HepG2 (cell line): ENCODE measurements around the gene USP30. TPM values are rescaled to one million over a fixed set of nuclear protein-coding genes. Genes with fewer than 3 reads are reported as not detected.
A peak's percentile ranks its signal among the peaks of the same experiment; 100 is the strongest.

Experiments
- CBX5 ChIP-seq: sonication (generic); formaldehyde crosslinking; IDR thresholded peaks from 2 replicates; pipeline ENCODE4 v1.4.0; 2020; ENCODE audit warnings: missing genetic modification reagents, borderline replicate concordance
- FOXO1 ChIP-seq: sonication (generic); formaldehyde crosslinking; IDR thresholded peaks from 2 replicates; pipeline ENCODE4 v1.4.0; 2020; ENCODE audit warnings: missing genetic modification reagents
- GPBP1L1 ChIP-seq: sonication (generic); formaldehyde crosslinking; IDR thresholded peaks from 2 replicates; pipeline ENCODE4 v1.5.0; 2020; ENCODE audit warnings: mild to moderate bottlenecking, missing genetic modification reagents
- HMGA1 ChIP-seq: sonication (generic); formaldehyde crosslinking; conservative IDR thresholded peaks from 2 replicates; pipeline ENCODE4 v1.4.0; 2020; ENCODE audit warnings: missing genetic modification reagents
- IKZF4 ChIP-seq: sonication (generic); formaldehyde crosslinking; IDR thresholded peaks from 2 replicates; pipeline ENCODE4 v1.5.1; 2020; ENCODE audit warnings: borderline replicate concordance, mild to moderate bottlenecking, low read depth, missing genetic modification reagents; ENCODE audit errors: not compliant biosample characterization
- IRF2 ChIP-seq: IDR thresholded peaks from 2 replicates; pipeline ENCODE4 v1.6.1; 2018; ENCODE audit warnings: missing genetic modification reagents, missing compliant biosample characterization
- MTA3 ChIP-seq: sonication (generic); formaldehyde crosslinking; IDR thresholded peaks from 2 replicates; pipeline ENCODE4 v1.4.0; 2020; ENCODE audit warnings: missing genetic modification reagents
- PBX3 ChIP-seq: sonication (generic); formaldehyde crosslinking; IDR thresholded peaks from 2 replicates; pipeline ENCODE4 v1.8.1; 2023; ENCODE audit warnings: missing genetic modification reagents, inconsistent platforms, borderline replicate concordance
- POGZ ChIP-seq: sonication (generic); formaldehyde crosslinking; IDR thresholded peaks from 2 replicates; pipeline ENCODE4 v1.4.0; 2020; ENCODE audit warnings: mild to moderate bottlenecking, missing genetic modification reagents
- RNF2 ChIP-seq: fragments of 450-650 bp; conservative IDR thresholded peaks from 2 replicates; pipeline ENCODE4 v1.6.1; 2016; ENCODE audit warnings: low read depth
- SOX13 ChIP-seq, 3 experiments: fragments of 450-650 bp in 1 of 3; sonication (generic) in 1 of 3; formaldehyde crosslinking in 1 of 3; IDR thresholded peaks in 2 of 3; conservative IDR thresholded peaks in 1 of 3; 2 replicates each; pipeline versions ENCODE4 v1.5.0 to v1.6.1; 2016 to 2020; ENCODE audit warnings: antibody characterized with exemption in 1 of 3, mild to moderate bottlenecking in 1 of 3, missing compliant biosample characterization in 1 of 3, missing genetic modification reagents in 1 of 3, moderate library complexity in 1 of 3
- TFDP1 ChIP-seq: IDR thresholded peaks from 2 replicates; pipeline ENCODE4 v1.6.1; 2016; ENCODE audit warnings: missing compliant biosample characterization, missing genetic modification reagents, borderline replicate concordance
- ZFP36L1 ChIP-seq: sonication (generic); formaldehyde crosslinking; IDR thresholded peaks from 2 replicates; pipeline ENCODE4 v1.8.0; 2022; ENCODE audit warnings: mild to moderate bottlenecking, missing genetic modification reagents, moderate library complexity
- ZMYM3 ChIP-seq: sonication (generic); formaldehyde crosslinking; IDR thresholded peaks from 2 replicates; pipeline ENCODE4 v1.5.1; 2020; ENCODE audit warnings: mild to moderate bottlenecking, missing genetic modification reagents
- ZNF124 ChIP-seq: sonication (generic); formaldehyde crosslinking; IDR thresholded peaks from 2 replicates; pipeline ENCODE4 v1.4.0; 2020; ENCODE audit warnings: missing genetic modification reagents
- ZNF234 ChIP-seq: sonication (generic); formaldehyde crosslinking; conservative IDR thresholded peaks from 2 replicates; pipeline ENCODE4 v1.5.1; 2020; ENCODE audit warnings: mild to moderate bottlenecking, missing genetic modification reagents
- ZNF292 ChIP-seq: sonication (generic); formaldehyde crosslinking; IDR thresholded peaks from 2 replicates; pipeline ENCODE4 v1.8.1; 2022; ENCODE audit warnings: mild to moderate bottlenecking, low read depth, missing genetic modification reagents, borderline replicate concordance
- ZNF329 ChIP-seq: sonication (generic); formaldehyde crosslinking; IDR thresholded peaks from 2 replicates; pipeline ENCODE4 v1.9.0; 2021; ENCODE audit warnings: low read depth, mild to moderate bottlenecking, missing genetic modification reagents
- ZNF333 ChIP-seq: sonication (generic); formaldehyde crosslinking; IDR thresholded peaks from 2 replicates; pipeline ENCODE4 v1.4.0; 2020; ENCODE audit warnings: mild to moderate bottlenecking, missing genetic modification reagents, borderline replicate concordance
- ZNF558 ChIP-seq: sonication (generic); formaldehyde crosslinking; IDR thresholded peaks from 2 replicates; pipeline ENCODE4 v1.9.0; 2022; ENCODE audit warnings: mild to moderate bottlenecking, missing genetic modification reagents, borderline replicate concordance
- ZNF597 ChIP-seq: sonication (generic); formaldehyde crosslinking; IDR thresholded peaks from 2 replicates; pipeline ENCODE4 v1.5.0; 2020; ENCODE audit warnings: missing genetic modification reagents
- ZNF839 ChIP-seq: sonication (generic); formaldehyde crosslinking; IDR thresholded peaks from 2 replicates; pipeline ENCODE4 v1.4.0; 2020; ENCODE audit warnings: missing genetic modification reagents, mild to moderate bottlenecking, borderline replicate concordance
- ZNF883 ChIP-seq: sonication (generic); formaldehyde crosslinking; IDR thresholded peaks from 2 replicates; pipeline ENCODE4 v1.5.1; 2020; ENCODE audit warnings: mild to moderate bottlenecking, missing genetic modification reagents; ENCODE audit errors: not compliant biosample characterization
- ZSCAN22 ChIP-seq: sonication (generic); formaldehyde crosslinking; IDR thresholded peaks from 2 replicates; pipeline ENCODE4 v1.4.0; 2020; ENCODE audit warnings: mild to moderate bottlenecking, missing genetic modification reagents
- polyA plus RNA-seq, 8 experiments: library from polyadenylated mRNA; depleted of rRNA in 3 of 8; stranded (reverse) in 7 of 8; unstranded in 1 of 8; fragments of >200 nt; fragmentation: Illumina TruSeq in 4 of 8; extraction: Trizol in 4 of 8; gene quantifications; 2 replicates each; pipeline versions ENCODE4 v1.2.1 to v1.2.3, GENCODE V29; 2011 to 2016; ENCODE audit warnings: low read depth in 4 of 8, missing spikeins in 1 of 8, mixed read lengths in 1 of 8; ENCODE audit not compliant: insufficient read depth in 1 of 8
- total RNA-seq, 5 experiments: library from RNA; depleted of rRNA; stranded (reverse); fragments of >200 nt; fragmentation: Illumina TruSeq; extraction: Trizol; gene quantifications; 2 replicates each; pipeline ENCODE4 v1.2.3, GENCODE V29; 2016; ENCODE audit warnings: low read depth in 1 of 5

Gene USP30
- total and polyA plus RNA-seq, 2 of the 13 experiments (the other 11 are each of a cell fraction or from before 2014, with no cell fraction given) = 11.2 to 20.8 TPM

GRCh38 chr12:109052414-109053323 is at the start of gene USP30 (continued):
- TF ChIP-seq ZNF597 (CRISPR knock-in tag) = no peak
- no peak for TF ChIP-seq ZNF292 (CRISPR knock-in tag)
- peak; percentile 81 for TF ChIP-seq FOXO1 (CRISPR knock-in tag)
- peak; percentile 73; the same call in 1 of the 2 replicates for TF ChIP-seq ZNF333 (CRISPR knock-in tag)
- TF ChIP-seq CBX5 = peak; percentile 99
- TF ChIP-seq IKZF4 (CRISPR knock-in tag) = peak; percentile 28
- no peak for TF ChIP-seq ZNF329 (CRISPR knock-in tag)
- peak; percentile 73; the same call in 1 of the 2 replicates for TF ChIP-seq ZNF558
- peak; percentile 80; the same call in 1 of the 2 replicates for TF ChIP-seq ZMYM3 (CRISPR knock-in tag)
- peak; percentile 98 for TF ChIP-seq POGZ
- no peak for TF ChIP-seq PBX3 (CRISPR knock-in tag)
- TF ChIP-seq ZNF883 = no peak
- TF ChIP-seq ZNF839 (CRISPR knock-in tag) = no peak
- TF ChIP-seq RNF2 = peak; percentile 61; the same call in 1 of the 2 replicates
- peak; percentile 99 for TF ChIP-seq IRF2 (CRISPR knock-in tag)
- TF ChIP-seq ZNF234 = no peak
- no peak for TF ChIP-seq MTA3 (CRISPR knock-in tag)
- TF ChIP-seq HMGA1 (CRISPR knock-in tag) = no peak
- no peak for TF ChIP-seq GPBP1L1
- TF ChIP-seq TFDP1 (CRISPR knock-in tag) = peak; percentile 51; the same call in 1 of the 2 replicates
- TF ChIP-seq ZFP36L1 (CRISPR knock-in tag) = no peak
- peak; percentile 91 for TF ChIP-seq ZNF124
- no peak for TF ChIP-seq SOX13 (IDR thresholded peaks at IDR 0.05)
- TF ChIP-seq SOX13 (CRISPR knock-in tag; conservative IDR thresholded peaks at IDR 0.05 in 1 of 2, IDR thresholded peaks at IDR 0.05 in 1 of 2) = peak in 1 of 2 experiments; percentile 76; a peak in 2 of 4 replicates
- no peak for TF ChIP-seq ZSCAN22 (CRISPR knock-in tag)
